HAP-1 (cell line): ENCODE measurements around the gene THBD.

ENCODE experiments used
- DNase-seq, 2 experiments: peaks; one replicate each; pipeline ENCODE4 v3.0.0-alpha.2; 2016 to 2020; ENCODE audit warnings: low spot score in 2 of 2
- H3K27me3 ChIP-seq: fragments of 250-450 bp; sonication (Bioruptor Pico); 2 replicates; pipeline ENCODE4 v1.5.1; 2020; ENCODE audit warnings: low read depth, mild to moderate bottlenecking, moderate library complexity
- H3K36me3 ChIP-seq: fragments of 250-450 bp; sonication (Bioruptor Pico); replicated peaks from 2 replicates; pipeline ENCODE4 v1.5.1; 2020; ENCODE audit warnings: mild to moderate bottlenecking
- H3K4me1 ChIP-seq: fragments of 250-450 bp; sonication (Bioruptor Pico); 2 replicates; pipeline ENCODE4 v1.5.1; 2020; ENCODE audit warnings: mild to moderate bottlenecking
- H3K4me3 ChIP-seq: fragments of 250-450 bp; sonication (Bioruptor Pico); 2 replicates; pipeline ENCODE4 v1.5.1; 2020; ENCODE audit warnings: mild to moderate bottlenecking, moderate library complexity
- H3K9me3 ChIP-seq: fragments of 250-450 bp; sonication (Bioruptor Pico); 2 replicates; pipeline ENCODE4 v1.5.1; 2020; ENCODE audit warnings: mild to moderate bottlenecking, moderate library complexity
- in situ Hi-C: fragments of 300-500 bp; cut with MboI; formaldehyde crosslinking; loops from 3 replicates; pipeline ENCODE4 v1.14.3; 2020; ENCODE audit warnings: low sequenced_read_pairs, inconsistent platforms, mixed read lengths

THBD gene

GRCh38 chr20:23061734-23062561, 12.5 kb upstream of the THBD start:
- in situ Hi-C loops: no loop called here

GRCh38 chr20:23061262-23061661, 11.8 kb upstream of the THBD start:
- in situ Hi-C loops: no loop called here
- no peaks in the 10 kb centered on the region; the same call in 1 of the 2 replicates for H3K9me3 ChIP-seq
- H3K4me3 ChIP-seq: no peak overlapping the region
- H3K27me3 ChIP-seq: no peaks in the 10 kb centered on the region
- no peaks in the 10 kb centered on the region for H3K4me1 ChIP-seq
- H3K36me3 ChIP-seq: no peaks in the 10 kb centered on the region
- no peak for DNase-seq

More at GRCh38 chr20:23061734-23062561, 12.5 kb upstream of the THBD start:
- H3K4me3 ChIP-seq: no peak overlapping the region
- no peaks in the 10 kb centered on the region for H3K4me1 ChIP-seq
- no peak for DNase-seq
- no peaks in the 10 kb centered on the region for H3K36me3 ChIP-seq
- no peaks in the 10 kb centered on the region for H3K27me3 ChIP-seq
- no peaks in the 10 kb centered on the region; the same call in 1 of the 2 replicates for H3K9me3 ChIP-seq

- Histone ChIP-seq H3K9me3 (no peaks in the 10 kb centered on the region; the same call in 1 of the 2 replicates), H3K27me3 (no peaks in the 10 kb centered on the region), H3K36me3 (no peaks in the 10 kb centered on the region), H3K4me1 (no peaks in the 10 kb centered on the region), H3K4me3 (no peak overlapping the region)
- in situ Hi-C loops: no loop called here
- DNase-seq: no peak
Observed at GRCh38 chr20:23060629-23061028, 11.2 kb upstream of the THBD start.

- H3K9me3 ChIP-seq: no peaks in the 10 kb centered on the region; the same call in 1 of the 2 replicates
- no peaks in the 10 kb centered on the region for H3K36me3 ChIP-seq
- H3K4me1 ChIP-seq: no peaks in the 10 kb centered on the region
- H3K27me3 ChIP-seq: no peaks in the 10 kb centered on the region
- no peak for DNase-seq
- H3K4me3 ChIP-seq: no peak overlapping the region
- in situ Hi-C loops: no loop called here
Observed at GRCh38 chr20:23059846-23060245, 10.4 kb upstream of the THBD start.

GRCh38 chr20:23059001-23059400, 9.5 kb upstream of the THBD start:
- H3K4me3 ChIP-seq: no peak overlapping the region
- no peaks in the 10 kb centered on the region for H3K27me3 ChIP-seq
- in situ Hi-C loops: no loop called here
- H3K36me3 ChIP-seq: no peaks in the 10 kb centered on the region
- DNase-seq: no peak
- no peaks in the 10 kb centered on the region for H3K4me1 ChIP-seq
- no peaks in the 10 kb centered on the region; the same call in 1 of the 2 replicates for H3K9me3 ChIP-seq

GRCh38 chr20:23058240-23058639, 8.8 kb upstream of the THBD start:
- in situ Hi-C loops: no loop called here
- H3K36me3 ChIP-seq: no peaks in the 10 kb centered on the region

GRCh38 chr20:23052904-23053303, 3.4 kb upstream of the THBD start:
- no peaks in the 10 kb centered on the region for H3K9me3 ChIP-seq
- H3K4me1 ChIP-seq: no peaks in the 10 kb centered on the region
- no peaks in the 10 kb centered on the region for H3K27me3 ChIP-seq
- no peaks in the 10 kb centered on the region for H3K36me3 ChIP-seq
- no peak for DNase-seq
- no peak overlapping the region for H3K4me3 ChIP-seq
- in situ Hi-C loops: no loop called here

More at GRCh38 chr20:23058240-23058639, 8.8 kb upstream of the THBD start:
- Histone ChIP-seq H3K4me1 (no peaks in the 10 kb centered on the region), H3K27me3 (no peaks in the 10 kb centered on the region), H3K4me3 (no peak overlapping the region), H3K9me3 (no peaks in the 10 kb centered on the region; the same call in 1 of the 2 replicates)
- DNase-seq: no peak

- H3K4me3 ChIP-seq: no peak overlapping the region
- DNase-seq: peak in 1 of 2 experiments; percentile 33
- H3K9me3 ChIP-seq: no peaks in the 10 kb centered on the region
- H3K27me3 ChIP-seq: no peaks in the 10 kb centered on the region
- H3K4me1 ChIP-seq: no peaks in the 10 kb centered on the region
- in situ Hi-C loops: no loop called here
- H3K36me3 ChIP-seq: no peaks in the 10 kb centered on the region
Observed at GRCh38 chr20:23050847-23051627, 1.6 kb upstream of the THBD start.

- DNase-seq: no peak
- Histone ChIP-seq H3K36me3 (no peaks in the 10 kb centered on the region), H3K4me1 (no peaks in the 10 kb centered on the region), H3K27me3 (no peaks in the 10 kb centered on the region), H3K4me3 (no peak overlapping the region), H3K9me3 (no peaks in the 10 kb centered on the region)
- in situ Hi-C loops: no loop called here
Observed at GRCh38 chr20:23050076-23050838, 785 bp upstream of the THBD start.

GRCh38 chr20:23048283-23049200, 930 bp downstream of the THBD start:
- H3K36me3 ChIP-seq: no peaks in the 10 kb centered on the region
- no peak for DNase-seq
- no peaks in the 10 kb centered on the region for H3K4me1 ChIP-seq
- in situ Hi-C loops: no loop called here
- no peaks in the 10 kb centered on the region for H3K27me3 ChIP-seq
- no peak overlapping the region for H3K4me3 ChIP-seq
- no peaks in the 10 kb centered on the region for H3K9me3 ChIP-seq

GRCh38 chr20:23047738-23048214, 1.7 kb downstream of the THBD start:
- no peaks in the 10 kb centered on the region for H3K4me1 ChIP-seq

GRCh38 chr20:23047001-23047737, 2.3 kb downstream of the THBD start:
- H3K9me3 ChIP-seq: no peaks in the 10 kb centered on the region
- in situ Hi-C loops: no loop called here
- no peaks in the 10 kb centered on the region for H3K36me3 ChIP-seq
- no peak for DNase-seq
- H3K27me3 ChIP-seq: no peaks in the 10 kb centered on the region
- H3K4me3 ChIP-seq: no peak overlapping the region
- no peaks in the 10 kb centered on the region for H3K4me1 ChIP-seq

More at GRCh38 chr20:23047738-23048214, 1.7 kb downstream of the THBD start:
- DNase-seq: no peak
- in situ Hi-C loops: no loop called here
- H3K27me3 ChIP-seq: no peaks in the 10 kb centered on the region
- no peak overlapping the region for H3K4me3 ChIP-seq
- no peaks in the 10 kb centered on the region for H3K9me3 ChIP-seq
- H3K36me3 ChIP-seq: no peaks in the 10 kb centered on the region
